B cell (primary cell): ENCODE measurements around the gene PAEP. TPM values are rescaled to one million over a fixed set of nuclear protein-coding genes. Genes with fewer than 3 reads are reported as not detected.

ENCODE experiments used
- ATAC-seq: fragments of 200-7000 bp; cut with Tn5 transposase; one replicate; pipeline ENCODE4 v1.10.0; 2021; ENCODE audit warnings: low read depth, mild to moderate bottlenecking, moderate number of reproducible peaks, moderate library complexity
- CTCF ChIA-PET: fragments of 350-600 bp; sonication (Branson Sonifier 250); formaldehyde crosslinking; loops from one replicate; lab custom pipeline; 2021; ENCODE audit warnings: antibody characterized with exemption, inconsistent platforms; lab: Charles Lee
- POLR2A ChIA-PET: fragments of 350-600 bp; sonication (Branson Sonifier 250); formaldehyde crosslinking; loops from one replicate; lab custom pipeline; 2021; ENCODE audit warnings: antibody characterized with exemption; lab: Charles Lee
- DNase-seq: peaks from one replicate; pipeline ENCODE4 v3.0.0; 2013
- H2AFZ ChIP-seq: 2 replicates; pipeline ENCODE4 v1.6.1; 2012; ENCODE audit warnings: mild to moderate bottlenecking, low read depth, low read length; ENCODE audit not compliant: insufficient read depth, poor library complexity, severe bottlenecking
- H3K27ac ChIP-seq, 2 donors: 1 replicate in 1 of 2; 2 replicates in 1 of 2; pipeline ENCODE4 v1.5.1; 2012 to 2013; ENCODE audit warnings: low read length in 2 of 2, mild to moderate bottlenecking in 2 of 2, moderate library complexity in 1 of 2
- H3K27me3 ChIP-seq, 4 experiments: fragments of 200-600 bp in 1 of 4; sonication (generic) in 1 of 4; replicated peaks in 1 of 4; 1 replicate in 2 of 4; 2 replicates in 2 of 4; pipeline versions ENCODE4 v1.6.1 to v1.7.0; 2013 to 2016; ENCODE audit warnings: low read length in 3 of 4, mild to moderate bottlenecking in 2 of 4, mixed read lengths in 1 of 4, moderate library complexity in 1 of 4; ENCODE audit not compliant: insufficient read depth in 4 of 4, control insufficient read depth in 3 of 4; ENCODE audit errors: control extremely low read depth in 1 of 4
- H3K36me3 ChIP-seq, 2 experiments: replicated peaks in 1 of 2; 1 replicate in 1 of 2; 2 replicates in 1 of 2; pipeline versions ENCODE4 v1.6.1 to v1.7.1; 2013; ENCODE audit warnings: low read length in 1 of 2; ENCODE audit not compliant: insufficient read depth in 2 of 2, control insufficient read depth in 1 of 2; ENCODE audit errors: control extremely low read depth in 1 of 2, extremely low read depth in 1 of 2
- H3K4me1 ChIP-seq, 2 donors: fragments of 200-600 bp in 1 of 2; sonication (generic) in 1 of 2; 1 replicate in 1 of 2; 2 replicates in 1 of 2; pipeline versions ENCODE4 v1.5.1 to v1.6.1; 2013 to 2017; ENCODE audit warnings: low read length in 2 of 2; ENCODE audit not compliant: control insufficient read depth in 2 of 2, insufficient read depth in 2 of 2
- H3K4me2 ChIP-seq: replicated peaks from 2 replicates; pipeline ENCODE3; 2012; ENCODE audit warnings: mild to moderate bottlenecking, low read depth, low read length; ENCODE audit not compliant: poor library complexity, severe bottlenecking
- H3K4me3 ChIP-seq, 5 experiments: fragments of 200-600 bp in 1 of 5; sonication (generic) in 1 of 5; 1 replicate in 3 of 5; 2 replicates in 2 of 5; pipeline versions ENCODE4 v1.5.1 to v1.7.0; 2011 to 2016; ENCODE audit warnings: low read length in 4 of 5, mild to moderate bottlenecking in 4 of 5, low read depth in 2 of 5, control low read depth in 1 of 5, moderate library complexity in 1 of 5; ENCODE audit not compliant: insufficient read depth in 1 of 5; ENCODE audit errors: control extremely low read depth in 1 of 5, extremely low read depth in 1 of 5
- H3K79me2 ChIP-seq: fragments of 200-600 bp; sonication (generic); one replicate; pipeline ENCODE4 v1.6.0; 2016; ENCODE audit warnings: low read length; ENCODE audit not compliant: control insufficient read depth, insufficient read depth
- H3K9ac ChIP-seq: fragments of 200-600 bp; sonication (generic); 2 replicates; pipeline ENCODE4 v1.6.1; 2017; ENCODE audit warnings: mild to moderate bottlenecking, low read length, moderate library complexity
- H3K9me3 ChIP-seq, 3 donors: one replicate each; pipeline versions ENCODE4 v1.6.1 to v1.7.1; 2013; ENCODE audit warnings: low read length in 2 of 3; ENCODE audit not compliant: control insufficient read depth in 2 of 3, insufficient read depth in 1 of 3; ENCODE audit errors: control extremely low read depth in 1 of 3
- H4K20me1 ChIP-seq: 2 replicates; pipeline ENCODE4 v1.6.0; 2012; ENCODE audit warnings: mild to moderate bottlenecking, low read length; ENCODE audit not compliant: insufficient read depth, control insufficient read depth, poor library complexity, severe bottlenecking
- H3K27ac Mint-ChIP-seq: one replicate; pipeline ENCODE4 v1.8.0; 2021; ENCODE audit warnings: mixed read lengths
- H3K27me3 Mint-ChIP-seq: one replicate; pipeline ENCODE4 v1.8.0; 2021; ENCODE audit warnings: mixed read lengths
- H3K4me1 Mint-ChIP-seq: one replicate; pipeline ENCODE4 v1.8.0; 2021; ENCODE audit warnings: mixed read lengths
- H3K4me3 Mint-ChIP-seq: one replicate; pipeline ENCODE4 v1.8.0; 2021; ENCODE audit warnings: mixed read lengths
- H3K9me3 Mint-ChIP-seq: one replicate; pipeline ENCODE4 v1.8.0; 2022; ENCODE audit warnings: mixed read lengths; ENCODE audit not compliant: insufficient read depth
- CTCF ChIP-seq: fragments of 200-600 bp; IDR thresholded peaks from one replicate; pipeline ENCODE4 v1.8.0; 2022; ENCODE audit warnings: antibody characterized with exemption, mild to moderate bottlenecking
- EZH2 ChIP-seq: IDR thresholded peaks from 2 replicates; pipeline ENCODE4 v1.6.1; 2012; ENCODE audit warnings: borderline replicate concordance, low read depth, mild to moderate bottlenecking, moderate library complexity, low read length; ENCODE audit not compliant: insufficient read depth, poor library complexity, severe bottlenecking
- WGBS: methylation state at CpG from one replicate; pipeline ENCODE4 v1.1.5; 2013; ENCODE audit warnings: missing lambda C conversion rate; ENCODE audit not compliant: insufficient coverage; 5-methylcytosine and 5-hydroxymethylcytosine counted together
- intact Hi-C: fragments of 100-400 bp; cut with micrococcal nuclease; formaldehyde crosslinking; loops from one replicate; pipeline ENCODE4 v1.10.0; 2022
- polyA plus RNA-seq: library from polyadenylated mRNA; depleted of rRNA; stranded (reverse); fragments of >200 nt; gene quantifications from 2 replicates; pipeline ENCODE4 v1.2.3, GENCODE V29; 2012
- total RNA-seq, 2 donors: library from RNA; stranded (reverse); fragments of 120-200 nt in 1 of 2; gene quantifications; 1 replicate in 1 of 2; 2 replicates in 1 of 2; pipeline versions ENCODE4 v1.2.3 to v1.2.4, GENCODE V29; 2013 to 2022

PAEP gene
- total and polyA plus RNA-seq, 2 donors (not counting 1 experiment from before 2014, with no cell fraction given), result not detected

GRCh38 chr9:135563039-135563476 lies 1.5 kb downstream of the PAEP start:
- WGBS, result 67% methylated on average over 1 of the region's 1 CpG
- Histone ChIP-seq H4K20me1 (no peaks in the 10 kb centered on the region), H3K36me3 (no peaks in the 10 kb centered on the region), H3K9ac (no peak overlapping the region), H3K4me1 (no peaks in the 10 kb centered on the region), H3K27ac (no peak overlapping the region), H3K4me2 (no peak overlapping the region), H3K9me3 (peaks cover 0 to 4% (median 0%) of the 10 kb centered on the region in 3 donors), H3K79me2 (no peaks in the 10 kb centered on the region), H3K27me3 (peaks cover 0 to 2% (median under 1%) of the 10 kb centered on the region in 4 experiments), H3K4me3 (no peak overlapping the region), H2AFZ (no peak overlapping the region)
- POLR2A ChIA-PET, result no interaction called here
- intact Hi-C loops, result no loop called here
- ATAC-seq (no peak), DNase-seq (no peak)
- Mint-ChIP-seq H3K27me3 (peaks cover 10% of the 10 kb centered on the region), H3K27ac (no peak overlapping the region), H3K4me1 (no peaks in the 10 kb centered on the region), H3K9me3 (no peaks in the 10 kb centered on the region), H3K4me3 (no peak overlapping the region)
- TF ChIP-seq CTCF (no peak), EZH2 (no peak)
- CTCF ChIA-PET, result no interaction called here

- POLR2A ChIA-PET, result no interaction called here
- no peak for ATAC-seq
- no peaks in the 10 kb centered on the region for H3K9me3 Mint-ChIP-seq
Observed at GRCh38 chr9:135563858-135564257, 2.3 kb downstream of the PAEP start.

More at GRCh38 chr9:135563858-135564257, 2.3 kb downstream of the PAEP start:
- Histone ChIP-seq H3K36me3 (no peaks in the 10 kb centered on the region), H3K4me1 (no peaks in the 10 kb centered on the region), H3K27me3 (peaks cover 0 to 2% (median under 1%) of the 10 kb centered on the region in 4 experiments), H2AFZ (no peak overlapping the region), H3K9ac (no peak overlapping the region), H3K9me3 (peaks cover 0 to 4% (median 0%) of the 10 kb centered on the region in 3 donors), H3K79me2 (no peaks in the 10 kb centered on the region), H3K4me2 (no peak overlapping the region), H3K4me3 (no peak overlapping the region), H3K27ac (no peak overlapping the region), H4K20me1 (no peaks in the 10 kb centered on the region)
- CTCF ChIA-PET, result no interaction called here
- Mint-ChIP-seq H3K4me1 (no peaks in the 10 kb centered on the region), H3K27ac (no peak overlapping the region), H3K27me3 (peaks cover 10% of the 10 kb centered on the region), H3K4me3 (no peak overlapping the region)
- no peak for TF ChIP-seq CTCF
- no peak for TF ChIP-seq EZH2
- DNase-seq, result no peak
- intact Hi-C loops, result no loop called here
- WGBS, result 84% methylated on average over 8 of the region's 12 CpGs
